Peyer's patch (tissue), 4 donors: ENCODE results near the gene GRIK4. TPM values are rescaled to one million over a fixed set of nuclear protein-coding genes. Genes with fewer than 3 reads are reported as not detected.

ENCODE experiments used
- DNase-seq, 3 donors: peaks; one replicate each; pipeline ENCODE4 v3.0.0-alpha.2; 2017 to 2019
- H3K27ac ChIP-seq, 4 donors: fragments of 200-600 bp; sonication (generic); one replicate each; pipeline ENCODE4 v1.5.1; 2016 to 2019
- H3K27me3 ChIP-seq, 2 donors: fragments of 200-600 bp; sonication (generic); one replicate each; pipeline ENCODE4 v1.5.1; 2019
- H3K36me3 ChIP-seq, 3 donors: fragments of 200-600 bp; sonication (generic); one replicate each; pipeline ENCODE4 v1.5.1; 2016 to 2019
- H3K4me1 ChIP-seq, 4 donors: fragments of 200-600 bp; sonication (generic); one replicate each; pipeline ENCODE4 v1.5.1; 2016 to 2019
- H3K4me3 ChIP-seq, 4 donors: fragments of 200-600 bp; sonication (generic); 1 replicate in 3 of 4; 2 replicates in 1 of 4; pipeline ENCODE4 v1.5.1; 2016 to 2019; ENCODE audit warnings: mild to moderate bottlenecking in 1 of 4
- H3K9me3 ChIP-seq, 4 donors: fragments of 200-600 bp; sonication (generic); one replicate each; pipeline ENCODE4 v1.5.1; 2016 to 2019; ENCODE audit warnings: mild to moderate bottlenecking in 1 of 4
- POLR2A ChIP-seq, 2 donors: fragments of 450-650 bp; IDR thresholded peaks; one replicate each; pipeline ENCODE4 v1.5.1; 2017; ENCODE audit warnings: antibody characterized with exemption in 2 of 2, mild to moderate bottlenecking in 2 of 2, moderate library complexity in 2 of 2
- total RNA-seq, 4 donors: library from RNA; depleted of rRNA; stranded (reverse); fragments of >200 nt; gene quantifications; one replicate each; pipeline ENCODE4 v1.1.0, GENCODE V29; 2016
- TF ChIP-seq, protein P1 (sequence below), 6 experiments: fragments of 450-650 bp in 4 of 6; fragments of 200-600 bp in 2 of 6; sonication (generic) in 1 of 6; IDR thresholded peaks; one replicate each; pipeline ENCODE4 v1.5.1; 2017 to 2019; ENCODE audit warnings: antibody characterized with exemption in 6 of 6, mild to moderate bottlenecking in 3 of 6, moderate library complexity in 1 of 6

The GRIK4 gene
- total RNA-seq, 4 donors from 2014 or later, result 0.40 to 2.5 TPM; not detected in 2

- no peak for DNase-seq
- Histone ChIP-seq H3K4me1 (no peaks in the 10 kb centered on the region), H3K9me3 (no peaks in the 10 kb centered on the region), H3K4me3 (no peak overlapping the region), H3K27me3 (no peaks in the 10 kb centered on the region), H3K27ac (no peak overlapping the region), H3K36me3 (no peaks in the 10 kb centered on the region)
- TF ChIP-seq, protein P1, sequence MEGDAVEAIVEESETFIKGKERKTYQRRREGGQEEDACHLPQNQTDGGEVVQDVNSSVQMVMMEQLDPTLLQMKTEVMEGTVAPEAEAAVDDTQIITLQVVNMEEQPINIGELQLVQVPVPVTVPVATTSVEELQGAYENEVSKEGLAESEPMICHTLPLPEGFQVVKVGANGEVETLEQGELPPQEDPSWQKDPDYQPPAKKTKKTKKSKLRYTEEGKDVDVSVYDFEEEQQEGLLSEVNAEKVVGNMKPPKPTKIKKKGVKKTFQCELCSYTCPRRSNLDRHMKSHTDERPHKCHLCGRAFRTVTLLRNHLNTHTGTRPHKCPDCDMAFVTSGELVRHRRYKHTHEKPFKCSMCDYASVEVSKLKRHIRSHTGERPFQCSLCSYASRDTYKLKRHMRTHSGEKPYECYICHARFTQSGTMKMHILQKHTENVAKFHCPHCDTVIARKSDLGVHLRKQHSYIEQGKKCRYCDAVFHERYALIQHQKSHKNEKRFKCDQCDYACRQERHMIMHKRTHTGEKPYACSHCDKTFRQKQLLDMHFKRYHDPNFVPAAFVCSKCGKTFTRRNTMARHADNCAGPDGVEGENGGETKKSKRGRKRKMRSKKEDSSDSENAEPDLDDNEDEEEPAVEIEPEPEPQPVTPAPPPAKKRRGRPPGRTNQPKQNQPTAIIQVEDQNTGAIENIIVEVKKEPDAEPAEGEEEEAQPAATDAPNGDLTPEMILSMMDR (IDR thresholded peaks at IDR 0.05), result no peak
Observed at GRCh38 chr11:120923866-120924508, 412.4 kb downstream of the GRIK4 start.

- TF ChIP-seq, protein P1 (IDR thresholded peaks at IDR 0.05), result no peak
- TF ChIP-seq POLR2A (IDR thresholded peaks at IDR 0.05), result no peak
- H3K36me3 ChIP-seq, result no peaks in the 10 kb centered on the region
- no peak for DNase-seq
- H3K27ac ChIP-seq, result no peak overlapping the region
- no peak overlapping the region for H3K4me3 ChIP-seq
- H3K4me1 ChIP-seq, result no peaks in the 10 kb centered on the region
- no peaks in the 10 kb centered on the region for H3K9me3 ChIP-seq
- H3K27me3 ChIP-seq, result no peaks in the 10 kb centered on the region
Observed at GRCh38 chr11:120925944-120926343, 414.4 kb downstream of the GRIK4 start.

GRCh38 chr11:120928627-120929026, 417.1 kb downstream of the GRIK4 start:
- Histone ChIP-seq H3K4me1 (no peaks in the 10 kb centered on the region), H3K27ac (no peak overlapping the region), H3K36me3 (no peaks in the 10 kb centered on the region), H3K4me3 (no peak overlapping the region), H3K27me3 (no peaks in the 10 kb centered on the region), H3K9me3 (no peaks in the 10 kb centered on the region)
- TF ChIP-seq POLR2A (IDR thresholded peaks at IDR 0.05), result no peak
- TF ChIP-seq, protein P1 (IDR thresholded peaks at IDR 0.05), result no peak
- DNase-seq, result no peak

GRCh38 chr11:120929090-120929489, 417.5 kb downstream of the GRIK4 start:
- no peaks in the 10 kb centered on the region for H3K9me3 ChIP-seq
- no peak overlapping the region for H3K4me3 ChIP-seq
- TF ChIP-seq, protein P1 (IDR thresholded peaks at IDR 0.05), result no peak
- TF ChIP-seq POLR2A (IDR thresholded peaks at IDR 0.05), result no peak
- H3K36me3 ChIP-seq, result no peaks in the 10 kb centered on the region
- no peaks in the 10 kb centered on the region for H3K27me3 ChIP-seq
- no peaks in the 10 kb centered on the region for H3K4me1 ChIP-seq
- H3K27ac ChIP-seq, result no peak overlapping the region
- no peak for DNase-seq

- peak in 1 of 3 donors; percentile 64 for DNase-seq
- no peak for TF ChIP-seq POLR2A (IDR thresholded peaks at IDR 0.05)
- TF ChIP-seq, protein P1 (IDR thresholded peaks at IDR 0.05), result peak in 4 of 6 experiments; percentile 33 to 48 (median 45)
- no peak overlapping the region for H3K4me3 ChIP-seq
- no peaks in the 10 kb centered on the region for H3K27me3 ChIP-seq
- no peak overlapping the region for H3K27ac ChIP-seq
- H3K36me3 ChIP-seq, result no peaks in the 10 kb centered on the region
- H3K4me1 ChIP-seq, result no peaks in the 10 kb centered on the region
- no peaks in the 10 kb centered on the region for H3K9me3 ChIP-seq
Observed at GRCh38 chr11:120929664-120930154, 418.2 kb downstream of the GRIK4 start.
